Ishikawa (cell line): Measurements from ENCODE around the gene MACROD2.

Source experiments
- CEBPB ChIP-seq: IDR thresholded peaks from 2 replicates; pipeline ENCODE4 v1.6.1; 2012
- CREB1 ChIP-seq: IDR thresholded peaks from 2 replicates; pipeline ENCODE4 v1.6.1; 2012; ENCODE audit warnings: low read depth
- EGR1 ChIP-seq: IDR thresholded peaks from 2 replicates; pipeline ENCODE4 v1.6.1; 2012
- EP300 ChIP-seq: IDR thresholded peaks from 2 replicates; pipeline ENCODE4 v1.6.1; 2012; ENCODE audit warnings: borderline replicate concordance
- FOXM1 ChIP-seq: IDR thresholded peaks from 2 replicates; pipeline ENCODE4 v1.6.1; 2012; ENCODE audit warnings: low read depth, borderline replicate concordance
- MAX ChIP-seq: IDR thresholded peaks from 2 replicates; pipeline ENCODE4 v1.6.1; 2012
- NFIC ChIP-seq: IDR thresholded peaks from 2 replicates; pipeline ENCODE4 v1.6.1; 2012
- RAD21 ChIP-seq: IDR thresholded peaks from 2 replicates; pipeline ENCODE4 v1.6.1; 2012; ENCODE audit warnings: low read depth
- REST ChIP-seq: IDR thresholded peaks from 2 replicates; pipeline ENCODE4 v1.6.1; 2012; ENCODE audit warnings: low read depth, mild to moderate bottlenecking
- TAF1 ChIP-seq: IDR thresholded peaks from 2 replicates; pipeline ENCODE4 v1.6.1; 2012; ENCODE audit warnings: low read depth, mild to moderate bottlenecking
- TCF12 ChIP-seq: IDR thresholded peaks from 2 replicates; pipeline ENCODE4 v1.6.1; 2012; ENCODE audit warnings: low read depth
- TEAD4 ChIP-seq: IDR thresholded peaks from 2 replicates; pipeline ENCODE4 v1.6.1; 2012
- USF1 ChIP-seq: IDR thresholded peaks from 2 replicates; pipeline ENCODE4 v1.6.1; 2012
- YY1 ChIP-seq: IDR thresholded peaks from 2 replicates; pipeline ENCODE4 v1.6.1; 2012; ENCODE audit warnings: low read depth
- ZBTB7A ChIP-seq: IDR thresholded peaks from 2 replicates; pipeline ENCODE4 v1.6.1; 2012; ENCODE audit warnings: low read depth

MACROD2 gene

GRCh38 chr20:15550116-15550870 is 1555.0 kb downstream of the MACROD2 start:
- no peak for TF ChIP-seq EP300

GRCh38 chr20:15555913-15556312 is 1560.6 kb downstream of the MACROD2 start:
- no peak for TF ChIP-seq USF1
- TF ChIP-seq EP300, result no peak
- no peak for TF ChIP-seq REST
- TF ChIP-seq FOXM1, result no peak
- TF ChIP-seq MAX, result no peak
- no peak for TF ChIP-seq RAD21
- TF ChIP-seq CEBPB, result no peak
- no peak for TF ChIP-seq ZBTB7A
- no peak for TF ChIP-seq TCF12
- TF ChIP-seq YY1, result no peak
- TF ChIP-seq CREB1, result no peak
- no peak for TF ChIP-seq NFIC
- no peak for TF ChIP-seq TEAD4
- TF ChIP-seq TAF1, result no peak
- TF ChIP-seq EGR1, result no peak

- TF ChIP-seq FOXM1 (no peak), MAX (no peak), ZBTB7A (no peak), RAD21 (no peak), CREB1 (no peak), TEAD4 (no peak), REST (no peak), CEBPB (no peak), TAF1 (no peak), YY1 (no peak), EP300 (no peak), NFIC (no peak), USF1 (no peak)
Observed at GRCh38 chr20:15556869-15557268, 1561.6 kb downstream of the MACROD2 start.

GRCh38 chr20:15561070-15561569 is 1565.8 kb downstream of the MACROD2 start:
- TF ChIP-seq TCF12 (no peak), TAF1 (no peak), REST (no peak), FOXM1 (no peak), YY1 (no peak), CEBPB (no peak), TEAD4 (no peak), CREB1 (no peak), MAX (no peak), EP300 (no peak), ZBTB7A (no peak), RAD21 (no peak), EGR1 (no peak)
